Common myeloid progenitor, CD34-positive (primary cell): ENCODE data around the gene GDF7.

ENCODE experiments used
- CTCF ChIA-PET: fragments of 350-600 bp; sonication (Branson Sonifier 250); formaldehyde crosslinking; loops from one replicate; lab custom pipeline; 2021; ENCODE audit warnings: antibody characterized with exemption; lab: Charles Lee
- POLR2A ChIA-PET: fragments of 350-600 bp; sonication (Branson Sonifier 250); formaldehyde crosslinking; loops from one replicate; lab custom pipeline; 2021; ENCODE audit warnings: antibody characterized with exemption; lab: Charles Lee
- DNase-seq, 3 donors: peaks; one replicate each; pipeline versions ENCODE4 v3.0.0 to v3.0.0-alpha.2; 2013
- H3K27ac ChIP-seq, 2 experiments: 1 replicate in 1 of 2; 2 replicates in 1 of 2; pipeline ENCODE4 v1.7.0; 2013; ENCODE audit warnings: inconsistent platforms in 2 of 2, low read length in 2 of 2, mild to moderate bottlenecking in 2 of 2, low read depth in 1 of 2, moderate library complexity in 1 of 2; ENCODE audit not compliant: severe bottlenecking in 2 of 2, insufficient read depth in 1 of 2, poor library complexity in 1 of 2
- H3K27me3 ChIP-seq, 5 experiments: replicated peaks in 2 of 5; 1 replicate in 3 of 5; 2 replicates in 2 of 5; pipeline versions ENCODE4 v1.6.1 to v1.7.0; 2013; ENCODE audit warnings: low read length in 4 of 5, mild to moderate bottlenecking in 2 of 5, moderate library complexity in 2 of 5, inconsistent platforms in 1 of 5; ENCODE audit not compliant: insufficient read depth in 5 of 5, control insufficient read depth in 4 of 5
- H3K36me3 ChIP-seq, 4 experiments: 1 replicate in 2 of 4; 2 replicates in 2 of 4; pipeline versions ENCODE4 v1.6.1 to v1.7.0; 2013; ENCODE audit warnings: low read length in 3 of 4, control low read depth in 1 of 4, mild to moderate bottlenecking in 1 of 4; ENCODE audit not compliant: control insufficient read depth in 4 of 4, insufficient read depth in 4 of 4
- H3K4me1 ChIP-seq, 4 experiments: 1 replicate in 3 of 4; 2 replicates in 1 of 4; pipeline versions ENCODE4 v1.6.1 to v1.7.1; 2013; ENCODE audit warnings: low read length in 3 of 4, mild to moderate bottlenecking in 3 of 4, control low read depth in 1 of 4, inconsistent platforms in 1 of 4, moderate library complexity in 1 of 4; ENCODE audit not compliant: control insufficient read depth in 4 of 4, insufficient read depth in 4 of 4; ENCODE audit errors: control extremely low read depth in 1 of 4
- H3K4me3 ChIP-seq, 7 experiments: 1 replicate in 4 of 7; 2 replicates in 3 of 7; pipeline versions ENCODE4 v1.5.1 to v1.7.0; 2013; ENCODE audit warnings: mild to moderate bottlenecking in 7 of 7, low read length in 6 of 7, moderate library complexity in 6 of 7, inconsistent platforms in 2 of 7, low read depth in 2 of 7, control low read depth in 1 of 7; ENCODE audit not compliant: insufficient read depth in 4 of 7, control insufficient read depth in 1 of 7; ENCODE audit errors: extremely low read depth in 1 of 7
- H3K9me3 ChIP-seq, 5 experiments: 1 replicate in 4 of 5; 2 replicates in 1 of 5; pipeline versions ENCODE4 v1.6.1 to v1.7.1; 2013; ENCODE audit warnings: low read length in 4 of 5, mild to moderate bottlenecking in 2 of 5, inconsistent platforms in 1 of 5, low read depth in 1 of 5, moderate library complexity in 1 of 5; ENCODE audit not compliant: control insufficient read depth in 4 of 5, insufficient read depth in 2 of 5; ENCODE audit errors: control extremely low read depth in 1 of 5
- WGBS: methylation state at CpG from one replicate; pipeline ENCODE4 v1.1.5; 2013; ENCODE audit not compliant: insufficient coverage; 5-methylcytosine and 5-hydroxymethylcytosine counted together

Gene GDF7

GRCh38 chr2:20638646-20639430 lies 28.1 kb upstream of the GDF7 start:
- 94% methylated on average over 15 of the region's 15 CpGs for WGBS
- Histone ChIP-seq H3K27me3 (no peaks in the 10 kb centered on the region), H3K9me3 (no peaks in the 10 kb centered on the region), H3K36me3 (peaks cover 0 to 45% (median 20%) of the 10 kb centered on the region in 4 experiments), H3K27ac (no peak overlapping the region), H3K4me3 (no peak overlapping the region), H3K4me1 (peaks cover 0 to 15% (median 2%) of the 10 kb centered on the region in 4 experiments)
- DNase-seq, result no peak
- CTCF ChIA-PET, result interaction anchor here (0.8 to 7.8 kb wide), 5 partner anchors 10 to 312 kb away, joined by 3 to 59 read pairs (median 24); no protein-coding TSS in a partner anchor
- POLR2A ChIA-PET, result no interaction called here

DNA sequence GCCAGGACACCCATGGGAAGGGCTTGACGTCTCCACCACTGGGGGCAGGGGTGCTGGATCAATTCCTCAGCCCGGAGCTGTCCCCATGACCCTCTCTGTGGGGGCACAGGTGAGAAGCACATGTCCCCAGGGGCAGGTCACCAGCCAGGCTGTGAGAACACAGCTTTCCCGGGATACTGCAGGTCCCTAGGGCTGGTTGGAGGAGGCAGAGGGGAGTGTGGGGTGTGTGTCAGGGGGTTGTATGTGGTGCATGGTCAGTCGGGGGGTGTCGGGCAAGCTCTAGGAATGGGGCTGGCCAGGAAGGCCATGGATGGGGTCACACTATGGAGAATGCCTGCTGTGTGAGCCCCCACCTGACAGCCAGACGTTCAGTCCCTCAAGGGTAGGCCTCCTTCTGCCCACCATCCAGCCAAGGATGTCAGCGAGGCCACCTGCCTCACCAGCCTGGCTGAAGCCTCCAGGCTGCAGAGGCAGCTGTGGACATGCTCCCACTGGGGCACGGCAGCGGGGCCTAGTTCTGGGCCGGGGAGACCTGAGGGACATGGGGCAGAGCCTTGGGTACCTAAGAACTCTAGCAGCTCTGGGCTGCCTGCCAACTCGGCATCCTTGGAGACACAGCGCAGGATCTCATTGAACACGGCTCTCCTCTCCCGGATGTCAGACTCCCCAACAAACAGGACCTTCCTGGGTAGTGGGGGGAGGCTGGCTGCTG lies 26.4 kb upstream of the GDF7 start:
- peaks cover 0 to 6% (median 0%) of the 10 kb centered on the region in 4 experiments for H3K4me1 ChIP-seq
- no peak overlapping the region for H3K4me3 ChIP-seq
- POLR2A ChIA-PET, result interaction anchor here (0.6 to 0.7 kb wide), 2 partner anchors 152 to 303 kb away, joined by 3 to 4 read pairs; no protein-coding TSS in a partner anchor
- CTCF ChIA-PET, result interaction anchor here (0.6 to 7.8 kb wide), 12 partner anchors 10 to 244 kb away, joined by 3 to 52 read pairs (median 13); partner anchors contain the start of genes HS1BP3 and RHOB
- H3K36me3 ChIP-seq, result peaks cover 0 to 54% (median 29%) of the 10 kb centered on the region in 4 experiments
- H3K9me3 ChIP-seq, result no peaks in the 10 kb centered on the region
- no peaks in the 10 kb centered on the region for H3K27me3 ChIP-seq
- WGBS, result 98% methylated on average over 8 of the region's 14 CpGs
- no peak for DNase-seq
- H3K27ac ChIP-seq, result no peak overlapping the region

- POLR2A ChIA-PET, result interaction anchor here (1.2 kb wide), 1 partner anchor 194 kb away, joined by 4 read pairs; the partner anchor contains the start of gene RHOB
- H3K27ac ChIP-seq, result no peak overlapping the region
- WGBS, result 93% methylated on average over 21 of the region's 23 CpGs
These were observed 25.6 kb upstream of the GDF7 start for GRCh38 chr2:20641123-20641985.

GRCh38 chr2:20642055-20642971 lies 24.6 kb upstream of the GDF7 start:
- H3K4me3 ChIP-seq, result no peak overlapping the region
- ChIA-PET POLR2A (interaction anchor here (1.2 kb wide), 1 partner anchor 195 kb away, joined by 4 read pairs; the partner anchor contains the start of gene RHOB), CTCF (interaction anchor here (0.6 to 7.8 kb wide), 35 partner anchors 8 to 350 kb away, joined by 3 to 52 read pairs (median 5); partner anchors contain the start of genes HS1BP3 and RHOB)
- 41% methylated on average over 22 of the region's 26 CpGs for WGBS
- H3K9me3 ChIP-seq, result no peaks in the 10 kb centered on the region
- no peaks in the 10 kb centered on the region for H3K27me3 ChIP-seq
- peaks cover 0 to 60% (median 26%) of the 10 kb centered on the region in 4 experiments for H3K36me3 ChIP-seq
- peak; percentile 53 to 77 (median 76) for DNase-seq
- H3K27ac ChIP-seq, result no peak overlapping the region
- peaks cover 0 to 6% (median 0%) of the 10 kb centered on the region in 4 experiments for H3K4me1 ChIP-seq

More at GRCh38 chr2:20641123-20641985, 25.6 kb upstream of the GDF7 start:
- Histone ChIP-seq H3K4me1 (peaks cover 0 to 6% (median 0%) of the 10 kb centered on the region in 4 experiments), H3K9me3 (no peaks in the 10 kb centered on the region), H3K27me3 (no peaks in the 10 kb centered on the region), H3K36me3 (peaks cover 0 to 56% (median 27%) of the 10 kb centered on the region in 4 experiments), H3K4me3 (no peak overlapping the region)
- CTCF ChIA-PET, result interaction anchor here (0.8 to 7.8 kb wide), 21 partner anchors 9 to 316 kb away, joined by 3 to 52 read pairs (median 6); partner anchors contain the start of genes HS1BP3 and RHOB
- DNase-seq, result no peak

GRCh38 chr2:20643060-20643459 lies 23.9 kb upstream of the GDF7 start:
- ChIA-PET POLR2A (no interaction called here), CTCF (interaction anchor here (0.7 to 7.8 kb wide), 31 partner anchors 7 to 324 kb away, joined by 3 to 52 read pairs (median 5); partner anchors contain the start of genes HS1BP3, LDAH and RHOB)
- WGBS, result 96% methylated on average over 5 of the region's 7 CpGs
- H3K4me1 ChIP-seq, result peaks cover 0 to 6% (median 0%) of the 10 kb centered on the region in 4 experiments
- no peaks in the 10 kb centered on the region for H3K27me3 ChIP-seq
- peaks cover 0 to 53% (median 23%) of the 10 kb centered on the region in 4 experiments for H3K36me3 ChIP-seq
- no peak overlapping the region for H3K4me3 ChIP-seq
- H3K9me3 ChIP-seq, result no peaks in the 10 kb centered on the region
- H3K27ac ChIP-seq, result no peak overlapping the region
- DNase-seq, result no peak
